Upper lobe of left lung (tissue), 4 donors: ENCODE measurements around the gene USP1.
A peak's percentile ranks its signal among the peaks of the same experiment; 100 is the strongest.

Experiments
- EP300 ChIP-seq, 4 donors: sonication (generic); formaldehyde crosslinking; IDR thresholded peaks; one replicate each; pipeline ENCODE4 v1.5.1; 2017; ENCODE audit warnings: antibody characterized with exemption in 4 of 4, control low read depth in 2 of 4
- POLR2A ChIP-seq, 4 donors: fragments of 450-650 bp; IDR thresholded peaks; one replicate each; pipeline ENCODE4 v1.5.1; 2016 to 2017; ENCODE audit warnings: antibody characterized with exemption in 4 of 4, mild to moderate bottlenecking in 2 of 4
- POLR2AphosphoS5 ChIP-seq, 2 donors: sonication (generic); formaldehyde crosslinking; IDR thresholded peaks; one replicate each; pipeline ENCODE4 v1.5.1; 2017; ENCODE audit warnings: antibody characterized with exemption in 2 of 2
- TF ChIP-seq, protein P1 (sequence below), 6 experiments: fragments of 450-650 bp in 4 of 6; fragments of 200-600 bp in 2 of 6; sonication (generic) in 2 of 6; IDR thresholded peaks; one replicate each; pipeline ENCODE4 v1.5.1; 2016 to 2019; ENCODE audit warnings: antibody characterized with exemption in 6 of 6

DNA sequence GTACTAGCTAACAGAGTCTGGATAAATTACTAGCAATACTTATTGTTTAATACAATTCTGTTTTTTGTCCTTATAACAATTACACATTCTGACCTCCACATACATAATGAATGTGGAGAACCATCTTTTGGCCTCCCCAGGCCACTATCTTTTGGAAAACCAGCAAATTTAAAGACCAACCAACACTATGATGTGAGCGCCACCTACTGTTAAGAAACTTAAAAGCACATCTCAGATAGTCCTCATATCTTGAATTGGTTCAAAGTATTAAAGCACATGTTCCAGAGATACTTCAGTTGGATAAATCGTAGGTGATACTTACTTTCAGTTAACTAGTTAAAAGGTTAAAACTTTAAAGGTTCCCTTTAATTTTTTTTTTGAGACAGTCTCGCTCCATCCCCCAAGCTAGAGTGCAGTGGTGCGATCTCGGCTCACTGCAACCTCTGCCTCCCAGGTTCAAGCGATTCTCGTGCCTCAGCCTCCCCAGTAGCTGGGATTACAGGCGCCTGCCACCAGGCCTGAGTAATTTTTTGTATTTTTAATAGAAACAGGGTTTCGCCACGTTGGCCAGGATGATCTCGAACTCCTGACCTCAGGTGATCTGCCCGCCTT, 29.3 kb upstream of the USP1 start:
- TF ChIP-seq, protein P1, sequence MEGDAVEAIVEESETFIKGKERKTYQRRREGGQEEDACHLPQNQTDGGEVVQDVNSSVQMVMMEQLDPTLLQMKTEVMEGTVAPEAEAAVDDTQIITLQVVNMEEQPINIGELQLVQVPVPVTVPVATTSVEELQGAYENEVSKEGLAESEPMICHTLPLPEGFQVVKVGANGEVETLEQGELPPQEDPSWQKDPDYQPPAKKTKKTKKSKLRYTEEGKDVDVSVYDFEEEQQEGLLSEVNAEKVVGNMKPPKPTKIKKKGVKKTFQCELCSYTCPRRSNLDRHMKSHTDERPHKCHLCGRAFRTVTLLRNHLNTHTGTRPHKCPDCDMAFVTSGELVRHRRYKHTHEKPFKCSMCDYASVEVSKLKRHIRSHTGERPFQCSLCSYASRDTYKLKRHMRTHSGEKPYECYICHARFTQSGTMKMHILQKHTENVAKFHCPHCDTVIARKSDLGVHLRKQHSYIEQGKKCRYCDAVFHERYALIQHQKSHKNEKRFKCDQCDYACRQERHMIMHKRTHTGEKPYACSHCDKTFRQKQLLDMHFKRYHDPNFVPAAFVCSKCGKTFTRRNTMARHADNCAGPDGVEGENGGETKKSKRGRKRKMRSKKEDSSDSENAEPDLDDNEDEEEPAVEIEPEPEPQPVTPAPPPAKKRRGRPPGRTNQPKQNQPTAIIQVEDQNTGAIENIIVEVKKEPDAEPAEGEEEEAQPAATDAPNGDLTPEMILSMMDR (IDR thresholded peaks at IDR 0.05) = peak; percentile 50 to 76 (median 64)
- TF ChIP-seq EP300 (IDR thresholded peaks at IDR 0.05) (no peak), POLR2A (IDR thresholded peaks at IDR 0.05) (no peak), POLR2AphosphoS5 (IDR thresholded peaks at IDR 0.05) (no peak)
